B cell (primary cell): ENCODE data around the gene IGLL5.

Experiments
- EZH2 ChIP-seq: IDR thresholded peaks from 2 replicates; pipeline ENCODE4 v1.6.1; 2012; ENCODE audit warnings: borderline replicate concordance, low read depth, mild to moderate bottlenecking, moderate library complexity, low read length; ENCODE audit not compliant: insufficient read depth, poor library complexity, severe bottlenecking
- TF ChIP-seq, protein P1 (sequence below): fragments of 200-600 bp; IDR thresholded peaks from one replicate; pipeline ENCODE4 v1.8.0; 2022; ENCODE audit warnings: antibody characterized with exemption, mild to moderate bottlenecking

- TF ChIP-seq EZH2: no peak
- TF ChIP-seq, protein P1, sequence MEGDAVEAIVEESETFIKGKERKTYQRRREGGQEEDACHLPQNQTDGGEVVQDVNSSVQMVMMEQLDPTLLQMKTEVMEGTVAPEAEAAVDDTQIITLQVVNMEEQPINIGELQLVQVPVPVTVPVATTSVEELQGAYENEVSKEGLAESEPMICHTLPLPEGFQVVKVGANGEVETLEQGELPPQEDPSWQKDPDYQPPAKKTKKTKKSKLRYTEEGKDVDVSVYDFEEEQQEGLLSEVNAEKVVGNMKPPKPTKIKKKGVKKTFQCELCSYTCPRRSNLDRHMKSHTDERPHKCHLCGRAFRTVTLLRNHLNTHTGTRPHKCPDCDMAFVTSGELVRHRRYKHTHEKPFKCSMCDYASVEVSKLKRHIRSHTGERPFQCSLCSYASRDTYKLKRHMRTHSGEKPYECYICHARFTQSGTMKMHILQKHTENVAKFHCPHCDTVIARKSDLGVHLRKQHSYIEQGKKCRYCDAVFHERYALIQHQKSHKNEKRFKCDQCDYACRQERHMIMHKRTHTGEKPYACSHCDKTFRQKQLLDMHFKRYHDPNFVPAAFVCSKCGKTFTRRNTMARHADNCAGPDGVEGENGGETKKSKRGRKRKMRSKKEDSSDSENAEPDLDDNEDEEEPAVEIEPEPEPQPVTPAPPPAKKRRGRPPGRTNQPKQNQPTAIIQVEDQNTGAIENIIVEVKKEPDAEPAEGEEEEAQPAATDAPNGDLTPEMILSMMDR: no peak
Observed at GRCh38 chr22:22926370-22927195, 39.0 kb downstream of the IGLL5 start.
